GM23338 (cell line): ENCODE data around the gene EIF3F. TPM values are rescaled to one million over a fixed set of nuclear protein-coding genes. Genes with fewer than 3 reads are reported as not detected.

Experiments
- ATAC-seq: fragments of 200-7000 bp; cut with Tn5 transposase; 3 replicates; pipeline ENCODE4 v1.9.1; 2020
- DNase-seq: peaks from one replicate; pipeline ENCODE4 v3.0.0-alpha.2; 2015; ENCODE audit warnings: low spot score
- H2AFZ ChIP-seq: fragments of 200-600 bp; sonication (generic); 2 replicates; pipeline ENCODE4 v1.8.0; 2016; ENCODE audit warnings: antibody characterized with exemption, mild to moderate bottlenecking, moderate library complexity
- H3F3A ChIP-seq: fragments of 200-600 bp; sonication (generic); replicated peaks from 2 replicates; pipeline ENCODE4 v1.8.0; 2017; ENCODE audit warnings: antibody characterized with exemption, mixed run types, low read depth
- H3K27ac ChIP-seq: fragments of 200-600 bp; sonication (generic); 2 replicates; pipeline ENCODE4 v1.6.1; 2016; ENCODE audit warnings: low read depth
- H3K27me3 ChIP-seq: fragments of 200-600 bp; sonication (generic); 2 replicates; pipeline ENCODE4 v1.8.0; 2016; ENCODE audit warnings: mild to moderate bottlenecking, mixed run types, moderate library complexity; ENCODE audit not compliant: insufficient read depth
- H3K36me3 ChIP-seq: fragments of 200-600 bp; sonication (generic); 2 replicates; pipeline ENCODE4 v1.8.0; 2016; ENCODE audit warnings: mild to moderate bottlenecking; ENCODE audit not compliant: insufficient read depth
- H3K4me1 ChIP-seq: fragments of 200-600 bp; sonication (generic); 2 replicates; pipeline ENCODE4 v1.8.0; 2016; ENCODE audit warnings: mild to moderate bottlenecking, moderate library complexity; ENCODE audit not compliant: insufficient read depth
- H3K4me2 ChIP-seq: fragments of 200-600 bp; sonication (generic); 2 replicates; pipeline ENCODE4 v1.7.1; 2017; ENCODE audit warnings: mixed run types
- H3K4me3 ChIP-seq: fragments of 200-600 bp; sonication (generic); 2 replicates; pipeline ENCODE4 v1.6.1; 2016; ENCODE audit warnings: mixed run types
- H3K79me2 ChIP-seq: fragments of 200-600 bp; sonication (generic); replicated peaks from 2 replicates; pipeline ENCODE4 v1.8.0; 2017; ENCODE audit warnings: mild to moderate bottlenecking; ENCODE audit not compliant: insufficient read depth
- H3K9me2 ChIP-seq: fragments of 200-600 bp; sonication (generic); 2 replicates; pipeline ENCODE4 v1.8.0; 2017; ENCODE audit not compliant: insufficient read depth
- H4K20me1 ChIP-seq: fragments of 200-600 bp; sonication (generic); replicated peaks from 2 replicates; pipeline ENCODE4 v1.8.0; 2017; ENCODE audit warnings: mild to moderate bottlenecking; ENCODE audit not compliant: insufficient read depth
- H3K27ac Mint-ChIP-seq: 2 replicates; pipeline ENCODE4 v1.8.0; 2020; ENCODE audit warnings: inconsistent platforms, mild to moderate bottlenecking, moderate library complexity, mixed read lengths
- H3K27me3 Mint-ChIP-seq: 3 replicates; pipeline ENCODE4 v1.8.0; 2022; ENCODE audit warnings: low read depth, mild to moderate bottlenecking, moderate library complexity, mixed read lengths, inconsistent platforms; ENCODE audit not compliant: insufficient read depth, poor library complexity
- H3K36me3 Mint-ChIP-seq: 3 replicates; pipeline ENCODE4 v1.8.0; 2021; ENCODE audit warnings: low read depth, mild to moderate bottlenecking, inconsistent platforms, moderate library complexity, mixed read lengths
- H3K4me1 Mint-ChIP-seq: 3 replicates; pipeline ENCODE4 v1.8.0; 2020; ENCODE audit warnings: mild to moderate bottlenecking, inconsistent platforms, mixed read lengths
- H3K4me3 Mint-ChIP-seq: 3 replicates; pipeline ENCODE4 v1.8.0; 2021; ENCODE audit warnings: moderate library complexity, mild to moderate bottlenecking, inconsistent platforms, mixed read lengths
- H3K9me3 Mint-ChIP-seq: 3 replicates; pipeline ENCODE4 v1.8.0; 2020; ENCODE audit warnings: moderate library complexity, mild to moderate bottlenecking, inconsistent platforms, mixed read lengths
- CREB1 ChIP-seq: fragments of 250-450 bp; sonication (Bioruptor Pico); IDR thresholded peaks from 2 replicates; pipeline ENCODE4 v1.5.0; 2020; ENCODE audit warnings: low read depth, mild to moderate bottlenecking, moderate library complexity
- CTCF ChIP-seq, 2 experiments: fragments of 200-600 bp in 1 of 2; sonication (generic) in 1 of 2; conservative IDR thresholded peaks; 2 replicates each; pipeline versions ENCODE4 v1.5.1 to v1.6.1; 2016 to 2017; ENCODE audit warnings: antibody characterized with exemption in 2 of 2, low read depth in 2 of 2, mild to moderate bottlenecking in 2 of 2, moderate library complexity in 1 of 2
- ETS1 ChIP-seq: IDR thresholded peaks from 2 replicates; pipeline ENCODE4 v1.6.1; 2016; ENCODE audit warnings: antibody characterized with exemption
- EZH2 ChIP-seq: fragments of 200-600 bp; sonication (generic); IDR thresholded peaks from one replicate; pipeline ENCODE4 v1.8.0; 2017; ENCODE audit warnings: antibody characterized with exemption, mild to moderate bottlenecking, low read depth; ENCODE audit not compliant: unreplicated experiment
- EZH2phosphoT487 ChIP-seq: fragments of 200-600 bp; sonication (generic); IDR thresholded peaks from one replicate; pipeline ENCODE4 v1.8.1; 2018; ENCODE audit warnings: antibody characterized with exemption; ENCODE audit not compliant: unreplicated experiment
- JUNB ChIP-seq: IDR thresholded peaks from one replicate; pipeline ENCODE4 v1.6.1; 2016; ENCODE audit warnings: antibody characterized with exemption; ENCODE audit not compliant: unreplicated experiment
- NANOG ChIP-seq: IDR thresholded peaks from 2 replicates; pipeline ENCODE4 v1.6.1; 2016; ENCODE audit warnings: antibody characterized with exemption, borderline replicate concordance
- POLR2AphosphoS5 ChIP-seq: IDR thresholded peaks from 2 replicates; pipeline ENCODE4 v1.6.1; 2016; ENCODE audit warnings: antibody characterized with exemption, low read depth
- REST ChIP-seq: IDR thresholded peaks from one replicate; pipeline ENCODE4 v1.6.1; 2018; ENCODE audit warnings: antibody characterized with exemption; ENCODE audit not compliant: unreplicated experiment
- STAT1 ChIP-seq: IDR thresholded peaks from one replicate; pipeline ENCODE4 v1.6.1; 2016; ENCODE audit warnings: antibody characterized with exemption; ENCODE audit not compliant: unreplicated experiment
- ZNF114 ChIP-seq: fragments of 250-450 bp; sonication (Bioruptor Pico); IDR thresholded peaks from 2 replicates; pipeline ENCODE4 v1.5.0; 2020; ENCODE audit warnings: mild to moderate bottlenecking, moderate library complexity
- ZNF331 ChIP-seq: fragments of 250-450 bp; sonication (Bioruptor Pico); IDR thresholded peaks from 2 replicates; pipeline ENCODE4 v1.5.0; 2020; ENCODE audit warnings: low read depth, mild to moderate bottlenecking, moderate library complexity
- ZNF462 ChIP-seq: fragments of 250-450 bp; sonication (Bioruptor Pico); IDR thresholded peaks from 2 replicates; pipeline ENCODE4 v1.5.0; 2020; ENCODE audit warnings: mild to moderate bottlenecking, moderate library complexity
- polyA plus RNA-seq: library from polyadenylated mRNA; unstranded; fragments of >200 nt; fragmentation: Nextera tagmentation; extraction: Ambion mirVana; gene quantifications from 2 replicates; pipeline ENCODE4 v1.2.1, GENCODE V29; 2016
- total RNA-seq: library from RNA; depleted of rRNA; stranded (reverse); fragments of >200 nt; shearing (Covaris generic); gene quantifications from 2 replicates; pipeline ENCODE4 v1.2.3, GENCODE V29; 2014

EIF3F gene
- total and polyA plus RNA-seq, 2 experiments from 2014 or later: 237 to 555 TPM

GRCh38 chr11:8017894-8018483 is 30.9 kb downstream of the EIF3F start:
- peak overlapping the region; percentile 98 for H3K4me2 ChIP-seq
- no peaks in the 10 kb centered on the region for H3K9me2 ChIP-seq
- H3K4me3 ChIP-seq: peak overlapping the region; percentile 81
- peaks cover 34% of the 10 kb centered on the region for H3K4me1 Mint-ChIP-seq
- H3K9me3 Mint-ChIP-seq: no peaks in the 10 kb centered on the region
- H3F3A ChIP-seq: peaks cover 3% of the 10 kb centered on the region; the same call in 1 of the 2 replicates
- DNase-seq: peak; percentile 43
- H3K36me3 Mint-ChIP-seq: no peaks in the 10 kb centered on the region; the same call in 2 of the 3 replicates
- peak overlapping the region; percentile 98 for H2AFZ ChIP-seq
- H3K36me3 ChIP-seq: no peaks in the 10 kb centered on the region
- peak; percentile 16 for ATAC-seq
- peaks cover 76% of the 10 kb centered on the region for H3K27me3 ChIP-seq
- H4K20me1 ChIP-seq: no peaks in the 10 kb centered on the region
- H3K4me1 ChIP-seq: peaks cover 37% of the 10 kb centered on the region
- no peak overlapping the region for H3K27ac ChIP-seq
- H3K27ac Mint-ChIP-seq: no peak overlapping the region
- H3K79me2 ChIP-seq: no peaks in the 10 kb centered on the region
- H3K4me3 Mint-ChIP-seq: peak overlapping the region; percentile 77
- no peak for TF ChIP-seq ZNF114 (CRISPR knock-in tag)
- TF ChIP-seq REST: no peak
- TF ChIP-seq POLR2AphosphoS5: no peak
- no peak for TF ChIP-seq CREB1
- TF ChIP-seq JUNB: no peak
- no peak for TF ChIP-seq NANOG
- TF ChIP-seq CTCF (conservative IDR thresholded peaks at IDR 0.05; ENCODE audit: low read depth in 2 of 2): no peak
- no peak for TF ChIP-seq ETS1
- TF ChIP-seq EZH2phosphoT487: no peak
- no peak for TF ChIP-seq EZH2
- TF ChIP-seq ZNF331 (CRISPR knock-in tag): no peak
- TF ChIP-seq ZNF462 (CRISPR knock-in tag): no peak
- no peak for TF ChIP-seq STAT1
- peaks cover 53% of the 10 kb centered on the region for H3K27me3 Mint-ChIP-seq
